Endothelial cell (in vitro differentiated cells): Measurements from ENCODE around the gene TGM2. TPM values are rescaled to one million over a fixed set of nuclear protein-coding genes. Genes with fewer than 3 reads are reported as not detected.

ENCODE experiments used
- DNase-seq: peaks from one replicate; pipeline ENCODE4 v3.0.0; 2021; ENCODE audit warnings: low spot score
- H3K27ac Mint-ChIP-seq: one replicate; pipeline ENCODE4 v1.8.0; 2021; ENCODE audit warnings: mixed read lengths, inconsistent platforms; ENCODE audit not compliant: unreplicated experiment
- H3K27me3 Mint-ChIP-seq: one replicate; pipeline ENCODE4 v1.8.0; 2021; ENCODE audit warnings: mild to moderate bottlenecking, moderate library complexity, mixed read lengths, inconsistent platforms; ENCODE audit not compliant: unreplicated experiment
- H3K36me3 Mint-ChIP-seq: one replicate; pipeline ENCODE4 v1.8.0; 2021; ENCODE audit warnings: mild to moderate bottlenecking, low read depth, mixed read lengths, inconsistent platforms; ENCODE audit not compliant: unreplicated experiment
- H3K4me1 Mint-ChIP-seq: one replicate; pipeline ENCODE4 v1.8.0; 2021; ENCODE audit warnings: mild to moderate bottlenecking, mixed read lengths, inconsistent platforms; ENCODE audit not compliant: unreplicated experiment
- H3K4me3 Mint-ChIP-seq: one replicate; pipeline ENCODE4 v1.8.0; 2021; ENCODE audit warnings: mild to moderate bottlenecking, mixed read lengths, inconsistent platforms; ENCODE audit not compliant: unreplicated experiment
- H3K9me3 Mint-ChIP-seq: one replicate; pipeline ENCODE4 v1.8.0; 2021; ENCODE audit warnings: mixed read lengths, inconsistent platforms; ENCODE audit not compliant: unreplicated experiment
- total RNA-seq: library from RNA; stranded (reverse); fragmentation: NEBNext Ultra II Directional; extraction: Animal tissue kit (Norgen Biotek cat#: 25700); gene quantifications from one replicate; pipeline ENCODE4 v1.2.1, GENCODE V29; 2021; ENCODE audit not compliant: unreplicated experiment
- TF ChIP-seq, protein P1 (sequence below): fragments of 200-600 bp; sonication (generic); IDR thresholded peaks from one replicate; pipeline ENCODE4 v1.5.0; 2021; ENCODE audit warnings: antibody characterized with exemption; ENCODE audit not compliant: unreplicated experiment

Gene TGM2
- total RNA-seq, 1 donor from 2014 or later: 216 TPM

DNA sequence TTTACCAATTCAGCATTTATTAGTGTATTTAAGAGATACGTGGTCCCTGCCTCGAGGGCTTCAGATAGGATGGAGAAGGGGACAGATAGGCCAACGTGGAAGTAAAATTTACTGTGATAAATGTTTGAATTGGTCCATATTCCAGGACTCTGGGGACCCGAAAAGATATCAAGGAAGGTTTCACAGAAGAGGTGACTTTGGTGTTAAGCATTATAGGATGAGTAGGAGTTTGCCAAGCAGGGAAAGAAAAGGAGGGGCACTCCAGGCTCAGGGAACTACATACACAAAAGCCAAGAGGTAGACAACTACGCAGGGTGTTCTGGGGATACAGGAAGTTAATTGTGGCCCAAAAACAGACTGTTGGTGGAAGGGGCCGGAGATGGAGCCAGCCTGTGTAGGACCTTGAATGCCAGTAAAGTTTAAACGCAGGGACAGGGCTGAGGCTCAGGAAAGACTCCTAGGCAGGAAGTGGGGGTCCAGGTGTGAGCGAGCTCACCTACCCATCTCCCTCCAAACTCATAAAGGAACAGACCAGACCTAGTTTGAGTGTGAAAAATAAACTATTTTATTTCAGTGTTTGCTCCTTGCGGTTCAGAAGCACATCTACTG is 37.0 kb downstream of the TGM2 start:
- H3K36me3 Mint-ChIP-seq: peaks cover 13% of the 10 kb centered on the region
- H3K4me3 Mint-ChIP-seq: peak overlapping the region; percentile 0
- no peak for DNase-seq
- no peaks in the 10 kb centered on the region for H3K9me3 Mint-ChIP-seq
- TF ChIP-seq, protein P1, sequence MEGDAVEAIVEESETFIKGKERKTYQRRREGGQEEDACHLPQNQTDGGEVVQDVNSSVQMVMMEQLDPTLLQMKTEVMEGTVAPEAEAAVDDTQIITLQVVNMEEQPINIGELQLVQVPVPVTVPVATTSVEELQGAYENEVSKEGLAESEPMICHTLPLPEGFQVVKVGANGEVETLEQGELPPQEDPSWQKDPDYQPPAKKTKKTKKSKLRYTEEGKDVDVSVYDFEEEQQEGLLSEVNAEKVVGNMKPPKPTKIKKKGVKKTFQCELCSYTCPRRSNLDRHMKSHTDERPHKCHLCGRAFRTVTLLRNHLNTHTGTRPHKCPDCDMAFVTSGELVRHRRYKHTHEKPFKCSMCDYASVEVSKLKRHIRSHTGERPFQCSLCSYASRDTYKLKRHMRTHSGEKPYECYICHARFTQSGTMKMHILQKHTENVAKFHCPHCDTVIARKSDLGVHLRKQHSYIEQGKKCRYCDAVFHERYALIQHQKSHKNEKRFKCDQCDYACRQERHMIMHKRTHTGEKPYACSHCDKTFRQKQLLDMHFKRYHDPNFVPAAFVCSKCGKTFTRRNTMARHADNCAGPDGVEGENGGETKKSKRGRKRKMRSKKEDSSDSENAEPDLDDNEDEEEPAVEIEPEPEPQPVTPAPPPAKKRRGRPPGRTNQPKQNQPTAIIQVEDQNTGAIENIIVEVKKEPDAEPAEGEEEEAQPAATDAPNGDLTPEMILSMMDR: no peak
- H3K27ac Mint-ChIP-seq: peak overlapping the region; percentile 10
- peaks cover 5% of the 10 kb centered on the region for H3K27me3 Mint-ChIP-seq
- H3K4me1 Mint-ChIP-seq: peaks cover 20% of the 10 kb centered on the region

DNA sequence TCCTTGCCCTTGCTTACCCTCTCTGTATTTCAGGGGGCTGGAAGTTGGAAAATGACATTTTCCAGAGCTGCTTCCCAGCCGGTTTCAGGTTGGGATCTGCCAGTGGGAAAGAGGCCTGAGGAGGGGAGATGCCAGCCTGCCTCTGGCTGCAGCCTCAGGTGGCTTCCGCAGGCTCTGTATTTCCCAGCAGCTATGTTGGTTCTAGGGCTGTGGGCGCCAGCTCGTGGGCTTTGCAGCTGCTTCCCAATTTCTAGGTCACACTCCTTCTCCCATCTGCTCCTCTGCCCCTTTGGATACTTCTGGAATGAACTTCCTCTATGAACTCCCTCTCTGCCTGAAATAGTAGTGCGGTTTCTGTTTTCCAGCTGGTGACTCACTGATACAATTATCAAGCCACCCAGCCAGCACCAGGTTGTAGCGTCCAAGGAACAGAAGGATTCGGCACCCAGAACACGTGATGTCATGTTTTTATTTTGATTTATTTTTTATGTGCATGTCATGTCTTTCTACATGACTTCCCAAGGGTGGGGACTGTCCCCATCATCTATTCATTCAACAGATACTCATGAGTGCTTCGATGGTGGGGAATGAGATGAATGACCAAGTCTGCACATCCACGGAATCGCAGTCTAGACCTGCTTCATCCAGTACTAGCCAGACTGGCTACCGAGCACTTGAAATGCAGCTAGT is 38.0 kb downstream of the TGM2 start:
- H3K4me3 Mint-ChIP-seq: no peak overlapping the region
- peaks cover 4% of the 10 kb centered on the region for H3K27me3 Mint-ChIP-seq
- DNase-seq: no peak
- no peak overlapping the region for H3K27ac Mint-ChIP-seq
- no peaks in the 10 kb centered on the region for H3K9me3 Mint-ChIP-seq
- TF ChIP-seq, protein P1: no peak
- H3K4me1 Mint-ChIP-seq: peaks cover 22% of the 10 kb centered on the region
- peaks cover 9% of the 10 kb centered on the region for H3K36me3 Mint-ChIP-seq

DNA sequence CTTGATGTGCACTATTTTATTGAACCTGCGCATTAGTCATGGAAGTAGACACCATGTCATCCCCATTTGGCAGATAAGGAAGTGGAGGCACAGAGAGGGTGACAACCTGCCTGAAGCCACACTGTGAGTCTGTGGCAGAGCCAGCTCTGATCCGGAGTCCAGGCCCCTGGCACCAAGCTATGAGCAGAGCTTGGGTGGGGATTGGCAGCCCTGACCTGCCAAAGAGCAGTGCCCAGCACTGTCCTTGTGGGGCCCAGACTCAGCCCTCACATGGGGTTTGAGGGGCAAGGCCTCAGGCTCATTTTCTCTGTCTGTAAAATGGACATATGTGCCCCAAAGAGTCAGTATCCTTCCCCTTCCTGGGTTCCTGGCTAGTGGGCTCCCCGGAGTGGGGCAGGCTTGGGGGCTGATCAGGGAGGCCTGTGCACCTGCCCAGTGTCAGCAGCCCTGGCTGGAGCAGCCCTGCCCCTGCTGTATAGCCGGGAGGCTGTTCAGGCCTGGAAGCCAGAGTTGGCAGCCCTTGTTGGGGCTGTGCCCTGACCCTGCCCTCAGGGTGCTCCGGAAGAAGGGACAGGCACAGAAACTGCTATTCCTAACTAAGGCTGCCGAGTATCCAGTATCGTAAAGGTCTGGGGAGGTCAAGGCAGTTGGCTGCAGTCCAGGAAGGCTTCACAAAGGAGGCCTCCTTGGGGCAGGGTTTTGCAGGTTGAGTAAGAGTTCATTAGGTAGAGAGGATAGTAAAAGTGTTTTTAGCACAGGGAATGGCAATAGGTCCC is 38.7 kb downstream of the TGM2 start:
- no peak overlapping the region for H3K27ac Mint-ChIP-seq
- no peak for DNase-seq
- TF ChIP-seq, protein P1: no peak

DNA sequence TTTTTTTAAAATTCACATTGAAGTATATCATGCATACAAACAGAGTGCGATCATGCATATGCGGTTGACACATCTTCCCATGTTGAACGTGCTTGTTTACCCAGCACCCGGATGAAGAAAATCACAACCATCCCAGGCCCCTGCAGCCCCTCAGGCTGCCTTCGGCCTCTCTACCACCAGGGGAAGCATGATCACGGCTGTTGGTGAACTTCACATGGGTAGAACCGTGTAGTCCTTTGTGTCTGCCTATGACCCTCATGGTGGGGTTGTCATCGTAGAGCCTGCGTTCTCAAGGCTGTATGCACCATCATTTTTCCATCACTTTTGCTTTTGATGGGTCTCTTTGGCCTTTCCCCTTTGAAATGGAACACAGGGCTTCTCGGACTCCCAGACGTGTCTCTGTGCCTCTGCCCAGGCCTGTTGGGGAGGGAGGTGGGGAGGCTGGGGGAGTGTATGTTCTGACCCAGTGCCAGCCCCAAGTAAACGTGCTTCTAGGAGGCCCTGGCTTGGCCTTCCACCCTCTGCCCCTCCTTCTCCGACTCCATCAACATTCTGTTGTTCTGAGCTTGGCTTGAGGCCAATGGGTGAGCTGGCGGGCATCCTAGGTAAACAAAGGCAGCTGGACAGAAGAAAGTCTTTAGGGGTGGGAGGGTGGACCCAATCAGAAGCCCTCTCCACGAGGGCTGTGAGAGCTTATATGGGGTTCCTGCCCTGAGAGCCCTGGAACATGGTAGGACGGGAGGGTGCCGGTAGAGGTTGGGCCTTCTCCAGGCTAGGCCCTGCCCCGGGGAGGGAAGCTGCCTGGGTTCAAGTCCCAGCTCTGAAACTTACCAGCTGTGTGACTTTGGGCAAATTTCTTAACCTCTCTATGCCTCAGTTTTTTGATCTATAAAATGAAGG is 39.7 kb downstream of the TGM2 start:
- Mint-ChIP-seq H3K4me1 (peaks cover 18% of the 10 kb centered on the region), H3K36me3 (peaks cover 5% of the 10 kb centered on the region), H3K27ac (no peak overlapping the region), H3K27me3 (peaks cover 4% of the 10 kb centered on the region), H3K9me3 (no peaks in the 10 kb centered on the region), H3K4me3 (no peak overlapping the region)
- TF ChIP-seq, protein P1: no peak
- DNase-seq: no peak

More for the DNA sequence above, 38.7 kb downstream of the TGM2 start:
- Mint-ChIP-seq H3K9me3 (no peaks in the 10 kb centered on the region), H3K4me3 (no peak overlapping the region), H3K4me1 (peaks cover 22% of the 10 kb centered on the region), H3K27me3 (peaks cover 4% of the 10 kb centered on the region), H3K36me3 (peaks cover 9% of the 10 kb centered on the region)
